Measurements from ENCODE around the gene ADGRA1. TPM values are rescaled to one million over a fixed set of nuclear protein-coding genes. Genes with fewer than 3 reads are reported as not detected.

Gene ADGRA1
- total and polyA plus RNA-seq, 10 of the 15 experiments (the other 5 are each of a cell fraction or from before 2014, with no cell fraction given), result not detected

GRCh38 chr10:133046390-133046765, 41.3 kb upstream of the ADGRA1 start:
- no peak for TF ChIP-seq PML (IDR thresholded peaks at IDR 0.05; ENCODE audit: low read length)
- no peak for TF ChIP-seq ZNF274 (IDR thresholded peaks at IDR 0.05; ENCODE audit: insufficient read depth, insufficient read length)
- TF ChIP-seq, protein P1, sequence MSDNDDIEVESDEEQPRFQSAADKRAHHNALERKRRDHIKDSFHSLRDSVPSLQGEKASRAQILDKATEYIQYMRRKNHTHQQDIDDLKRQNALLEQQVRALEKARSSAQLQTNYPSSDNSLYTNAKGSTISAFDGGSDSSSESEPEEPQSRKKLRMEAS (IDR thresholded peaks at IDR 0.05; ENCODE audit: low read depth, low read length), result no peak
- TF ChIP-seq SREBF1 (IDR thresholded peaks at IDR 0.05; ENCODE audit: low read length), result no peak
- no peak for TF ChIP-seq RUNX3 (IDR thresholded peaks at IDR 0.05; ENCODE audit: low read length)
- no peak for TF ChIP-seq ZNF207 (IDR thresholded peaks at IDR 0.05; ENCODE audit: borderline replicate concordance)
- TF ChIP-seq TBL1XR1 (IDR thresholded peaks at IDR 0.05; ENCODE audit: low read depth, low read length), result no peak
- TF ChIP-seq, protein P2, sequence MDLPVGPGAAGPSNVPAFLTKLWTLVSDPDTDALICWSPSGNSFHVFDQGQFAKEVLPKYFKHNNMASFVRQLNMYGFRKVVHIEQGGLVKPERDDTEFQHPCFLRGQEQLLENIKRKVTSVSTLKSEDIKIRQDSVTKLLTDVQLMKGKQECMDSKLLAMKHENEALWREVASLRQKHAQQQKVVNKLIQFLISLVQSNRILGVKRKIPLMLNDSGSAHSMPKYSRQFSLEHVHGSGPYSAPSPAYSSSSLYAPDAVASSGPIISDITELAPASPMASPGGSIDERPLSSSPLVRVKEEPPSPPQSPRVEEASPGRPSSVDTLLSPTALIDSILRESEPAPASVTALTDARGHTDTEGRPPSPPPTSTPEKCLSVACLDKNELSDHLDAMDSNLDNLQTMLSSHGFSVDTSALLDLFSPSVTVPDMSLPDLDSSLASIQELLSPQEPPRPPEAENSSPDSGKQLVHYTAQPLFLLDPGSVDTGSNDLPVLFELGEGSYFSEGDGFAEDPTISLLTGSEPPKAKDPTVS (IDR thresholded peaks at IDR 0.05; ENCODE audit: low read depth, low read length), result no peak
- no TSS peak for BruUV-seq (replicated peaks)
- 21% methylated on average over 14 of the region's 14 CpGs for WGBS (ENCODE audit: insufficient coverage, insufficient replicate concordance, low lambda C conversion rate, missing lambda C conversion rate)
- Histone ChIP-seq H3K36me3 (ENCODE audit: control insufficient read depth in 2 of 2, insufficient read depth in 2 of 2, low read length in 1 of 2) (no peaks in the 10 kb centered on the region), H3K4me2 (ENCODE audit: control insufficient read depth, insufficient read depth) (no peak overlapping the region), H2AFZ (ENCODE audit: control insufficient read depth, low read depth, low read length) (no peak overlapping the region), H3K4me3 (no peak overlapping the region), H4K20me1 (ENCODE audit: control insufficient read depth, insufficient read depth) (no peaks in the 10 kb centered on the region), H3K9me3 (replicated peaks; ENCODE audit: control insufficient read depth, insufficient read depth, low read length) (no peaks in the 10 kb centered on the region), H3K79me2 (ENCODE audit: control insufficient read depth, insufficient read depth, low read length) (no peaks in the 10 kb centered on the region), H3K27me3 (replicated peaks in 1 of 2; ENCODE audit: control insufficient read depth in 2 of 2, insufficient read depth in 2 of 2, low read length in 1 of 2) (no peaks in the 10 kb centered on the region), H3K4me1 (ENCODE audit: control insufficient read depth, insufficient read depth, low read length) (no peaks in the 10 kb centered on the region), H3K9ac (ENCODE audit: control insufficient read depth, insufficient read depth, low read length) (no peak overlapping the region), H3K27ac (ENCODE audit: control insufficient read depth, insufficient read depth) (no peak overlapping the region)
- ChIA-PET POLR2A (interaction anchor here (0.7 kb wide), 1 partner anchor 895 kb away, joined by 5 read pairs; no protein-coding TSS in a partner anchor), SMC1A (ENCODE audit: uncharacterized antibody, unreplicated experiment) (no interaction called here), RAD21 (ENCODE audit: unreplicated experiment) (no interaction called here), CTCF (interaction anchor here (0.6 kb wide), 1 partner anchor 35 kb away, joined by 3 read pairs; no protein-coding TSS in a partner anchor)
- FAIRE-seq, result no peak
- no peak for ATAC-seq
- no peak for DNase-seq (ENCODE audit: low read depth, low spot score)
- intact Hi-C loops (cut with micrococcal nuclease; ENCODE audit: unreplicated experiment) (no loop called here), in situ Hi-C loops (cut with MboI) (no loop called here)
